GM18861 (cell line): ENCODE results near the gene LPGAT1.
"Not testable (repeated sequence)": the region's sequence is repeated elsewhere in the genome, so short reads cannot be mapped to it uniquely, and the experiment has no call there.

Experiments
- ATAC-seq: cut with Tn5 transposase; IDR thresholded peaks from one replicate; pipeline ENCODE4 v1.9.1; 2021; ENCODE audit not compliant: unreplicated experiment

Gene LPGAT1

DNA sequence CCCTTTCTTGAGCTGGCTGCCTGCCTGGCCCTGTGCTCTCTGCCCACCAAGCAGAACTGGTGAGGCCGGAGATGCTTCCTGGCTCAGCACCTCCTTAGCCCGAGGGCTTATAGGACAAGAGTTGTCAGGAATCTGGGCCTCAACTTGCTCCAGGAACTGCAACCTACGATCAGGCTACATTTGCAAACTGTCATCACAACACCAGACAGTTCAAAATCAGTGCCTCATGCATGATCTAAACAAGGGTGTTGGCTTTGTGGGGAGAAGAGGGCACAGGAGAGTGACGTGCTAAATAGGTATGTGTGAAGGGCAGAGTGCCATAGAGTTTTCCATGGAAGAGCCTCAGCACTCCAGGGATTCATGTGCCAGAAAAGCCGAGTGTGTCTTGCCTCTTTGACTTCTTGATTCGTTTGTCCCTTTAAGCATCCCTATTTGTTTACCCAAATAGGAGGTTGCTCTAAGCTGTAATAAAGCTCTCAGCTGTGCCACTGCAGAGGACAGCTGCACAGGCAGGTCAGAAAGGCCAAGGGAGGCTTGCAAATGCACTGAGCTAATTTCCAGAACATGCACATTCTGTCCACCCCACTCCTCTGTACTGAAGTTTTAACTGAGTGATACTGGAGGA is 125.0 kb downstream of the LPGAT1 start:
- ATAC-seq, result no peak

DNA sequence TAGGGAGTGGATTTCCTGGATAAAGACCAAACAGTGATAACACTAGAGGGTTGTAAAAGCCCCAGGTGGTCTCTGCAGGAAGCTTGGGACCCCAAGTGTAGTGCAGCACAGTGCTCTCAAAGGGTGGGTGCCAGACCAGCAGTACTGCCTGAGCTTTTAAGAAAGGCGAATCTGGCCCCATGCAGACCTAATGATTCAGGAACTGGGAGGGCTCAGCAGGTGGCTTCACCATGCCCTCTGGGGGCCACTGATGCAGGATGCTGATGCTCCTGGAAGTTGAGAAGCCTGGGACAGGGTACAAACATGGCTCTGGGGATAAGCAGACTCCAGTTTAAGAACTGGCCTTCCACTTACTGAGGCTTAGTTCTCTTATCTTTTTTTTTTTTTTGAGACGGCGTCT is 126.0 kb downstream of the LPGAT1 start:
- no peak for ATAC-seq

DNA sequence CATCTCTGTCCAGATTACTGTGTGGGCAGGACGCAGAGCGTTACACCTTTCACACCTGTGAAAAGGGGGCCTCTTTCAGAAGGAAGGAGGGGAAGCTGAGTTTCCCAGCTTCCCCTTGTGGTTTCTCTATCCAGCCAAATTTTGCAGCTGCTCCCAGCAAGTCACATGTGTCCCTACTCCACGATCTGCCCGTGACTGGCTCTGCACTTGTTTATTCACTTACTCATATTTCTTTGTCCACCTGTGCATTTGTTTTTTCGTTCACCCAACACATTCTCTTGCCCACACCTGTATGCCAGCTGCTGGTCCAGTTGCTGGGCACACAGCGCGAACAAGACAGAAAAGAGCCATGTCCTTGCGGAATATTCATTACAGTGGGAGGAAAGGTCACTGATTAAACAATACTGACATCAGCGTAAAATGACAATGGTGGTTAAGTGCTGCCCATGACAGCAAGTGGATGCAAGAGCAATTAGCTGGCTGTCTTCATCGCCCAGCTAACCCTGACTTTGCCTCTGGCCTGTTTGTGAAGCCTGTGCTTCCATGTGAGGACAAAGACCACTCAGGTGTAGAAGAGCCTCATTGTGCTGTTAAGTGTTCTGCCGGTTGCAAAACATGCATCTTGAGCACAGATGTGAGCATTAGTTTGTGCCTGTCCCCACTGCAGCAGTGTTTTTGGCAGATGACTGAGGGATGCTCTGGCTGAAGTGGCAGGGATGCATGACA is 126.6 kb downstream of the LPGAT1 start:
- ATAC-seq, result no peak

DNA sequence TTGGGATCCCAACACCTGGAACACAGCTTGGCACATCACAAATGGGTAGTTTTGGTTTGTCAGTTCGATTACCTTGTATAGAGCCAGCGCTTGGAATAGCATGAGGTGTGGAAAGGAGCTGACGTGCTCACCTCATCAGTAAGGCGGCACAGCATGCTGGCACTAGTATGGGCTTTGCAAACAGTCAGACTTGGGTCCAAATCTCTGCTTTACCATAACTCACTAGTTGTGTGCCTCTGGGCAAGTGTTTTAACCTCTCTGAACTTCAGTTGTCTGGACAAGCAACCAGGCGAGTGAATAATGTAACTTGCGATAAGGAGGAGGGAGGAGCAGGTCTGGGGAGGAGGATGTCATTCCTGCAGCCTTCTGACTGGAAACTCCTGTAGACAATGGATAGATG is 128.8 kb downstream of the LPGAT1 start:
- ATAC-seq, result no peak

DNA sequence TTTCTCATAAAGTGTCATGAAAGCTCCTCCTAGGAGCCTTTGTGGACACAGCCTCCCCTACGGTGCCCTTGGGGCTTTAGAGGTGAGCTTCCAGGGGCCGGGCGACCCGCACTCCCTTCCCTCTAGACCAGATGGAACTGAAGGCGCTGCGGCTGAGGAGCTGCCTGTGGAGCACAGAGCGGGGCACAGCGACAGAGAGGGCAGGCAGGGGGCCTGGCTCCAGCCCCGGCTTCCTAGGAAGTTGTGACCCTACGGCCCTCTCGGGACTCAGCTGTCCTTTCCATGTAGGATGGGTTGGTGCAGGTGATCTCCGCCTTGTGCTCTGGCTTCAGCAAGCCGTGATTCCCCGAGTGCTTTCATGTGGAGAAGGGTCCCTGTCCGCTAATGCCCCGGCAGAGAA is 131.5 kb downstream of the LPGAT1 start:
- no peak for ATAC-seq

DNA sequence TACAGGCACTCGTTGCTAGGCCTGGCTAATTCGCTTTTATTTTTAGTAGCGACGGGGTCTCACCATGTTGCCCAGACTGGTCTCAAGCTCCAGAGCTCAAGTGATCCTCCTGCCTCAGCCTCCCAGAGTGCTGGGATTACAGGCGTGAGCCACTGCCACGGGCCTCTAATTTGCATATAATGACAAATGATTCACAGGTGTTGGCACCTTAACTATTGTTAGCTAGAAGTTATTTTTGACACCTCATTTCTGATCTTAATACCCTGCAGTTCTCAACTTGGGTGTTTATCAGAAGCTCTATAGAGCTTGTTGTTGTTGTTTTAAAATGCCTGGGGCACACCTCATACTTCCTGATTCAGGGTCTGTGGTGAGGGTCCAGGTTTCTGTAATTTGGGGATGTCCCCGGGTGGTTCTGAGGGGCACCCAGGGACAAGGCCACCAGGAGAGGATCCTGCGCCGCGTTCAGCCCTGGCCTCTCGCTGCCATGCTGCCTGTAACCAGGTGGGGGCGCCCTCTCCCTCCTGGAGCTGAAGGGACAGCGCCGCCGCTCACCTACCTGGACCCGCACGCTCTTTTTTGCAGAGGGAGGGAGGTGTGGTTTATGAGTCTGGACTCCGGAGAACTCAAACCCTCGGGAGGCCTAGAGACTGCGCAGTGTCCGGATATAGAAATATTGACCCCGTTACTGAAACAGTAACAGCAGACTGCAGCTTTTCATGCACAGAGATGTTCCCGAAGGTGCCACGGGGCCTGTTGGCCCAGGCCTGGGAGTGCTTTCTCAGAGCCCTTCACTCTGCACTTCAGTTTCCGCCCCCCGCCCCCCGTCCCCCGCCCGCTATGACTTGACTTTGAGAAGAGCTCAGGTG is 132.2 kb downstream of the LPGAT1 start:
- peak; percentile 35 for ATAC-seq

DNA sequence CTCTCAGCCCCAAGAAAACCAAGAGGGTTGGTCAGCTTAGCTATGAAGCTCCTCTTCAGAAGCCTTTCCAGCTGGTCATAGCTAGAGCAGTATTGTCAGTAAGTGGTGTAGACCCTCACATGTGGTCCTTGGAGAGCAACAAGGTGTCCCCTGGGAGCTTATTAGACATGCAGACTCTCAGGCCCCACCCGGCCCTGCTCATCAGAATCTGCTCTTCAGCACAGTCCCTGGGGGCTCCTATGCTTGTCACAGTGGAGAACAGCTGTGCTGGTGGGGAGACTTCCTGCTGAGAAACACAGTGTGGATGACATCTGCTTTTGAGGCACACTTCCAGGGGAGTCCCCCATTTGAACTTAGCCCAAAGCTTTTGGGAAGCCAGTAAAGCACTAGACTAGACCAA is 133.2 kb downstream of the LPGAT1 start:
- ATAC-seq, result peak; percentile 80

DNA sequence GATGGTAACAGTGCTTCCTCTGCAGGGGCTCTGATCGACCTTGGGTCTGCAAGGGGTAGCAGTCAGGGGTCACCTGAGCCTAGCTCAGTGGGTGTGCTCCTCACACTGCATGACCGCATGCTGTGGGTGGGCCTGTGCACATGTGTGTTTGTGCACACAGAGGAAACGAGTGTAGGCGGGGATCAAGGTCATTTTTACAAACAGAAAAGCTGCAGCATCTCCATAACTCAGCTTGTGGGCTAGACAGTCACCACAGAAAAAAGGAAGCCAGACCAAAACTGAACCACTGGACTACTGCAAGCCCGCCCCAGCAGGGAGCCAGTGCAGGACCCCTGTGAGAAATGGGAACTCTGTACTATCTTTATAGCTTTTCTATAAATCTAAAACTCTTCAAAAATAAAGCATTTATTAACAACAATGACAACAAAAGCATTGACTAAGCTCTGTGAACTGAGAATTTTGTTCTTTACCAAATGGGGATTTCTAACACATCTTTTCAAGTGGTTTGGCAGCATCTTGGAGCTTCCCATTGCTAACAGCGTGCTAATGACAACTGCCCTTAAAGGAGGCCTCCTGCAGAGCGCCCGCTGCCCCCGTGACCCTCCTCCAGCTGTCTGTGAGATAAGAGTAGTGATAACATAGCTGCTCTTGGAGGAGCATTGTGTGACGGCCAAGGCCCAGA is 135.3 kb downstream of the LPGAT1 start:
- ATAC-seq, result no peak

DNA sequence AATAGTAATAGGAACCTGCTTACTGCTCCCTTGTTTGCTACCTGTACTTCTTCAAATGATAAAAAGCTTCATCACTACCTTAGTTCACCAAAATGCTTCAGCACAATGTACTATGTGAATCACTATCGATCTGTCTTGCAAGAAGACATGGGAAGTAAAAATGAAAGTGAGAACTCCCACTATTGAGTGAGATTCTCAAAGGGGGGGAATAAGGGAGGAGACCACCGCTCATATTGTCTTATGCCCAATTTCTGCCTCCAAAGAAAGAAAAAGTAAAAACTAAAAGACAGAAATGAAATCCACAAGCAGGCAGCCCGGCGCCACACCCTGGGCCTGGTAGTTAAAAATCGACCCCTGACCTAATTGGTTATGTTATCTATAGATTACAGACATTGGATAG is 136.7 kb downstream of the LPGAT1 start:
- ATAC-seq, result not testable (repeated sequence)
